Measurements from ENCODE around the gene WDR74. TPM values are rescaled to one million over a fixed set of nuclear protein-coding genes. Genes with fewer than 3 reads are reported as not detected.
A peak's percentile ranks its signal among the peaks of the same experiment; 100 is the strongest.

Gene WDR74
- total and polyA plus RNA-seq, 2 of the 13 experiments (the other 11 are each of a cell fraction or from before 2014, with no cell fraction given) = 77.0 to 83.3 TPM

- Histone ChIP-seq H3K27ac (ENCODE audit: extremely low read length, insufficient read depth, low read length) (peak overlapping the region; percentile 91), H3K4me2 (ENCODE audit: low read depth, low read length) (peak overlapping the region; percentile 97), H3K4me1 (ENCODE audit: insufficient read depth, low read length) (peaks cover 77% of the 10 kb centered on the region), H3K27me3 (ENCODE audit: control insufficient read depth in 1 of 2, insufficient read depth in 2 of 2, low read length in 2 of 2) (no peaks in the 10 kb centered on the region; a peak in 1 of 5 replicates), H2AFZ (ENCODE audit: low read length) (no peak overlapping the region), H3K4me3 (replicated peaks in 1 of 3; ENCODE audit: insufficient read depth in 1 of 3, low read depth in 2 of 3, low read length in 3 of 3) (peak overlapping the region; percentile 59 to 86 (median 78); a peak in 5 of 6 replicates), H3K9ac (ENCODE audit: insufficient read depth, low read depth, low read length) (peak overlapping the region; percentile 99), H3K79me2 (ENCODE audit: insufficient read depth, low read length) (peaks cover 73% of the 10 kb centered on the region), H3K36me3 (replicated peaks in 1 of 2; ENCODE audit: control insufficient read depth in 1 of 2, insufficient read depth in 2 of 2, low read length in 2 of 2) (peaks cover 5 to 20% of the 10 kb centered on the region in 2 experiments), H3K9me3 (ENCODE audit: low read length) (no peaks in the 10 kb centered on the region), H4K20me1 (ENCODE audit: insufficient read depth, low read length) (peaks cover 21% of the 10 kb centered on the region)
- BruUV-seq (replicated peaks) = no TSS peak
- DNase-seq (ENCODE audit: low spot score) = peak; percentile 50
- intact Hi-C loops (cut with micrococcal nuclease; ENCODE audit: unreplicated experiment) = no loop called here
- CTCF ChIA-PET (ENCODE audit: low intra/inter-chr PET ratio, low total read pairs) = no interaction called here
- WGBS (ENCODE audit: low lambda C conversion rate) = 21% methylated on average over 7 of the region's 7 CpGs
- POLR2A ChIA-PET = interaction anchor here (0.6 to 9.4 kb wide), 10 partner anchors 14 to 131 kb away, joined by 3 to 362 read pairs (median 38); partner anchors contain the start of genes HNRNPUL2, SLC3A2, STX5 and TEX54
- no peak for ATAC-seq
- in situ Hi-C loops (cut with HindIII; ENCODE audit: extremely low pct_ligation_motif_present, low pct_unique_long_range_greater_than_20kb) = no loop called here
- no peak for FAIRE-seq
- TF ChIP-seq RARA (CRISPR knock-in tag; IDR thresholded peaks at IDR 0.05) (no peak), CTCF (CRISPR knock-in tag; IDR thresholded peaks at IDR 0.05) (no peak), ZNF615 (CRISPR knock-in tag; IDR thresholded peaks at IDR 0.05; ENCODE audit: borderline replicate concordance) (no peak), TBX2 (CRISPR knock-in tag; IDR thresholded peaks at IDR 0.05; ENCODE audit: borderline replicate concordance) (peak; percentile 44; the same call in 1 of the 2 replicates), ZMAT5 (CRISPR knock-in tag; IDR thresholded peaks at IDR 0.05; ENCODE audit: borderline replicate concordance, low read depth) (no peak), CENPBD1 (CRISPR knock-in tag; IDR thresholded peaks at IDR 0.05; ENCODE audit: borderline replicate concordance, low read depth) (no peak), ZNF3 (CRISPR knock-in tag; IDR thresholded peaks at IDR 0.05) (peak; percentile 90), SP5 (CRISPR knock-in tag; IDR thresholded peaks at IDR 0.05; ENCODE audit: borderline replicate concordance, low read depth) (peak; percentile 39; the same call in 1 of the 2 replicates), SOX13 (IDR thresholded peaks at IDR 0.05) (no peak), SOX13 (CRISPR knock-in tag; conservative IDR thresholded peaks at IDR 0.05 in 1 of 2, IDR thresholded peaks at IDR 0.05 in 1 of 2) (peak in 1 of 2 experiments; percentile 22; a peak in 1 of 4 replicates), PATZ1 (CRISPR knock-in tag; IDR thresholded peaks at IDR 0.05) (0 out of 2 replicates have a peak, but pooled peaks have one; percentile 8), SAP130 (CRISPR knock-in tag; IDR thresholded peaks at IDR 0.05; ENCODE audit: low read depth) (peak; percentile 36; the same call in 1 of the 2 replicates), TEAD3 (CRISPR knock-in tag; optimal IDR thresholded peaks at IDR 0.05; ENCODE audit: borderline replicate concordance) (peak; percentile 25)
- TF ChIP-seq, protein P1, sequence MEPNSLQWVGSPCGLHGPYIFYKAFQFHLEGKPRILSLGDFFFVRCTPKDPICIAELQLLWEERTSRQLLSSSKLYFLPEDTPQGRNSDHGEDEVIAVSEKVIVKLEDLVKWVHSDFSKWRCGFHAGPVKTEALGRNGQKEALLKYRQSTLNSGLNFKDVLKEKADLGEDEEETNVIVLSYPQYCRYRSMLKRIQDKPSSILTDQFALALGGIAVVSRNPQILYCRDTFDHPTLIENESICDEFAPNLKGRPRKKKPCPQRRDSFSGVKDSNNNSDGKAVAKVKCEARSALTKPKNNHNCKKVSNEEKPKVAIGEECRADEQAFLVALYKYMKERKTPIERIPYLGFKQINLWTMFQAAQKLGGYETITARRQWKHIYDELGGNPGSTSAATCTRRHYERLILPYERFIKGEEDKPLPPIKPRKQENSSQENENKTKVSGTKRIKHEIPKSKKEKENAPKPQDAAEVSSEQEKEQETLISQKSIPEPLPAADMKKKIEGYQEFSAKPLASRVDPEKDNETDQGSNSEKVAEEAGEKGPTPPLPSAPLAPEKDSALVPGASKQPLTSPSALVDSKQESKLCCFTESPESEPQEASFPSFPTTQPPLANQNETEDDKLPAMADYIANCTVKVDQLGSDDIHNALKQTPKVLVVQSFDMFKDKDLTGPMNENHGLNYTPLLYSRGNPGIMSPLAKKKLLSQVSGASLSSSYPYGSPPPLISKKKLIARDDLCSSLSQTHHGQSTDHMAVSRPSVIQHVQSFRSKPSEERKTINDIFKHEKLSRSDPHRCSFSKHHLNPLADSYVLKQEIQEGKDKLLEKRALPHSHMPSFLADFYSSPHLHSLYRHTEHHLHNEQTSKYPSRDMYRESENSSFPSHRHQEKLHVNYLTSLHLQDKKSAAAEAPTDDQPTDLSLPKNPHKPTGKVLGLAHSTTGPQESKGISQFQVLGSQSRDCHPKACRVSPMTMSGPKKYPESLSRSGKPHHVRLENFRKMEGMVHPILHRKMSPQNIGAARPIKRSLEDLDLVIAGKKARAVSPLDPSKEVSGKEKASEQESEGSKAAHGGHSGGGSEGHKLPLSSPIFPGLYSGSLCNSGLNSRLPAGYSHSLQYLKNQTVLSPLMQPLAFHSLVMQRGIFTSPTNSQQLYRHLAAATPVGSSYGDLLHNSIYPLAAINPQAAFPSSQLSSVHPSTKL (CRISPR knock-in tag; IDR thresholded peaks at IDR 0.05) = peak; percentile 16; the same call in 1 of the 2 replicates
These were observed 18.8 kb upstream of the WDR74 start for GRCh38 chr11:62858201-62858600.

All from HepG2 (cell line).